ENCODE results near the gene TSPAN3.

TSPAN3 gene

DNA sequence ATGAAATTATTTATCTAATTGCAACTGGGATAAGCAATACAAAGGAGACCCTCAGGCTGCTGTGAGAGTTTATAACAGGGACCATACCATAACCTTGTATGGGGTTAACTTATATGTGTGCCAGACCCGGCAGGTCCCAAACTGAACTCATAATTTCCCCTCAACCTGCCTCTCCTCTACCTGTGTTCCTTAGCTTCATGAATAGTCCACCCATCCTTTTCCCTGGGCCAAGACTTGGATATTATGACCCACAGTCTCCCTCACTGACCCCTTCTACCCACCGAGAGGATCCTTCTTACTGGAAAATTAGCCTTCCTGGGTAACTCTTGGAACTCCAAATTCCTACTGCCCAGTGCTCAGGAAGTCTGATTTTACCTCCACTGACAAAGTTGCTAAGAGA is 3.4 kb upstream of the TSPAN3 start:
- TF ChIP-seq, protein P1, sequence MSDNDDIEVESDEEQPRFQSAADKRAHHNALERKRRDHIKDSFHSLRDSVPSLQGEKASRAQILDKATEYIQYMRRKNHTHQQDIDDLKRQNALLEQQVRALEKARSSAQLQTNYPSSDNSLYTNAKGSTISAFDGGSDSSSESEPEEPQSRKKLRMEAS (IDR thresholded peaks at IDR 0.05) = no peak
- TF ChIP-seq, protein P2, sequence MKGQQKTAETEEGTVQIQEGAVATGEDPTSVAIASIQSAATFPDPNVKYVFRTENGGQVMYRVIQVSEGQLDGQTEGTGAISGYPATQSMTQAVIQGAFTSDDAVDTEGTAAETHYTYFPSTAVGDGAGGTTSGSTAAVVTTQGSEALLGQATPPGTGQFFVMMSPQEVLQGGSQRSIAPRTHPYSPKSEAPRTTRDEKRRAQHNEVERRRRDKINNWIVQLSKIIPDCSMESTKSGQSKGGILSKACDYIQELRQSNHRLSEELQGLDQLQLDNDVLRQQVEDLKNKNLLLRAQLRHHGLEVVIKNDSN (IDR thresholded peaks at IDR 0.05) = no peak
- no peak for TF ChIP-seq RAD21 (IDR thresholded peaks at IDR 0.05; ENCODE audit: low read depth)
- TF ChIP-seq TAF1 (IDR thresholded peaks at IDR 0.05; ENCODE audit: low read depth) = no peak
- no peak for TF ChIP-seq CREB1 (IDR thresholded peaks at IDR 0.05; ENCODE audit: low read depth)
- TF ChIP-seq TCF12 (IDR thresholded peaks at IDR 0.05; ENCODE audit: low read depth) = no peak

DNA sequence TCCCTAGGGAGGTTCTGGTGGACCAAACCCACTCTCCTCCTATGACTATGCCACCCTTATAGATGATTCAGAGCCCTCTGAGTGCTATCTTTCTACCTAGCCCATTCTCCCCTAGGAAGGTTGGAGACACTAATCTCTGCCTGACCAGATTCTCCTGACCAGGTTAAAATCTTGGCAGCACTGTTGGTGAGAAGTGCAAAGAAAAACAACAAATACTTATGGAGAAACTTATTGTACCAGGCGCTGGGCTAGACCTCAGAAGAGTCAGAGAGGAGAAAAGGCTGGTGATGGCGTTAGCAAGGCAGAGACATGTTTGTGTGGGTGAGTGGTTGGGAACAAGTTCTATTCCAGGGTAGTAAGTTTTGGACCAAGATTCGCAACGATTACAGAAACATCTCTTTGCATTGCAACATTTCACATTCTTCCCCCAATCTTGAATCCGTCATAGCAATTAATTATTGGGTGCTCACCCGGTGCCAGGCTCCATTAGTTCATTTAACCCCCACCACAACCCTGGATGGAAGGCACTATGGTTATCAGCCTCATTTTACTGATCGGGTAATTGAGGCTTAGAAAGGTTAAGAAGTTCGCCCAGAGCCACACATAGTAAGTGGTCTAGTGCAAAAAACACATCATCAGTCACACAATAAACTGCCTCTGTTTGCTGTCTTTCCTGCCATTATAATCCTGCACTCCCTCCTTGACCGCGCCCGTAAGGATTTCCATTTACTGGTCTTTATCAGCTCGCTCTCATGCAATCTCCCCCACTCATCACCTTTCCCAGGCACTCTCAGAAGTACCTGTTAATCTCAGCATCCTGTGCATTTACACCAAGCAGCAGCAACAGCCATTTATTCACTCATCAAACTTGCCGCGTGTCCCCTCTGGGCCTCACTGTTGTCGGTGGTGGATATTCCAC is 655 bp upstream of the TSPAN3 start:
- TF ChIP-seq FOXM1 (IDR thresholded peaks at IDR 0.05; ENCODE audit: borderline replicate concordance, low read depth) (no peak), YY1 (IDR thresholded peaks at IDR 0.05; ENCODE audit: low read depth) (no peak), RAD21 (IDR thresholded peaks at IDR 0.05; ENCODE audit: low read depth) (no peak), CEBPB (IDR thresholded peaks at IDR 0.05) (no peak), NFIC (IDR thresholded peaks at IDR 0.05) (no peak), TEAD4 (IDR thresholded peaks at IDR 0.05) (no peak), EP300 (IDR thresholded peaks at IDR 0.05; ENCODE audit: borderline replicate concordance) (no peak), ZBTB7A (IDR thresholded peaks at IDR 0.05; ENCODE audit: low read depth) (no peak), TAF1 (IDR thresholded peaks at IDR 0.05; ENCODE audit: low read depth) (no peak), CREB1 (IDR thresholded peaks at IDR 0.05; ENCODE audit: low read depth) (no peak), EGR1 (IDR thresholded peaks at IDR 0.05) (no peak), TCF12 (IDR thresholded peaks at IDR 0.05; ENCODE audit: low read depth) (no peak)
- TF ChIP-seq, protein P1 (IDR thresholded peaks at IDR 0.05) = no peak
- TF ChIP-seq, protein P2 (IDR thresholded peaks at IDR 0.05) = no peak
- TF ChIP-seq, protein P3, sequence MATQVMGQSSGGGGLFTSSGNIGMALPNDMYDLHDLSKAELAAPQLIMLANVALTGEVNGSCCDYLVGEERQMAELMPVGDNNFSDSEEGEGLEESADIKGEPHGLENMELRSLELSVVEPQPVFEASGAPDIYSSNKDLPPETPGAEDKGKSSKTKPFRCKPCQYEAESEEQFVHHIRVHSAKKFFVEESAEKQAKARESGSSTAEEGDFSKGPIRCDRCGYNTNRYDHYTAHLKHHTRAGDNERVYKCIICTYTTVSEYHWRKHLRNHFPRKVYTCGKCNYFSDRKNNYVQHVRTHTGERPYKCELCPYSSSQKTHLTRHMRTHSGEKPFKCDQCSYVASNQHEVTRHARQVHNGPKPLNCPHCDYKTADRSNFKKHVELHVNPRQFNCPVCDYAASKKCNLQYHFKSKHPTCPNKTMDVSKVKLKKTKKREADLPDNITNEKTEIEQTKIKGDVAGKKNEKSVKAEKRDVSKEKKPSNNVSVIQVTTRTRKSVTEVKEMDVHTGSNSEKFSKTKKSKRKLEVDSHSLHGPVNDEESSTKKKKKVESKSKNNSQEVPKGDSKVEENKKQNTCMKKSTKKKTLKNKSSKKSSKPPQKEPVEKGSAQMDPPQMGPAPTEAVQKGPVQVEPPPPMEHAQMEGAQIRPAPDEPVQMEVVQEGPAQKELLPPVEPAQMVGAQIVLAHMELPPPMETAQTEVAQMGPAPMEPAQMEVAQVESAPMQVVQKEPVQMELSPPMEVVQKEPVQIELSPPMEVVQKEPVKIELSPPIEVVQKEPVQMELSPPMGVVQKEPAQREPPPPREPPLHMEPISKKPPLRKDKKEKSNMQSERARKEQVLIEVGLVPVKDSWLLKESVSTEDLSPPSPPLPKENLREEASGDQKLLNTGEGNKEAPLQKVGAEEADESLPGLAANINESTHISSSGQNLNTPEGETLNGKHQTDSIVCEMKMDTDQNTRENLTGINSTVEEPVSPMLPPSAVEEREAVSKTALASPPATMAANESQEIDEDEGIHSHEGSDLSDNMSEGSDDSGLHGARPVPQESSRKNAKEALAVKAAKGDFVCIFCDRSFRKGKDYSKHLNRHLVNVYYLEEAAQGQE (IDR thresholded peaks at IDR 0.05; ENCODE audit: low read depth) = no peak

DNA sequence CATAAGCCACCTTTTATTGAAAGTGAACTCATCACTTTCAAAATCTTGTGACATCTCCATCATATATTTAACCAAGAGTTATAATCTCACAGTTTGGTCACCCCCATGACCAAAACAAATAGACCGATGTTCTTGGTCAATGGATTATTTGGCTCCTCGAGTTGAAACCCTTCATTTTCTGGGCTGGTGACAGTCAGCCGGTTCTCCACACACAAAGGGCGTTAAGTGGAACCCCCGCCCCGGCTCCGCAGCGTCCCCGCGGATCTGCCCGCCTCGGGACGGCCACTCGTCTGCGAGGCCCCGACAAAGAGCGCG is 772 bp downstream of the TSPAN3 start:
- TF ChIP-seq CEBPB (IDR thresholded peaks at IDR 0.05) (no peak), RAD21 (IDR thresholded peaks at IDR 0.05; ENCODE audit: low read depth) (no peak), ZBTB7A (IDR thresholded peaks at IDR 0.05; ENCODE audit: low read depth) (no peak), TAF1 (IDR thresholded peaks at IDR 0.05; ENCODE audit: low read depth) (0 out of 2 replicates have a peak, but pooled peaks have one; percentile 19), YY1 (IDR thresholded peaks at IDR 0.05; ENCODE audit: low read depth) (no peak), EGR1 (IDR thresholded peaks at IDR 0.05) (no peak)
- TF ChIP-seq, protein P3 (IDR thresholded peaks at IDR 0.05; ENCODE audit: low read depth) = no peak

DNA sequence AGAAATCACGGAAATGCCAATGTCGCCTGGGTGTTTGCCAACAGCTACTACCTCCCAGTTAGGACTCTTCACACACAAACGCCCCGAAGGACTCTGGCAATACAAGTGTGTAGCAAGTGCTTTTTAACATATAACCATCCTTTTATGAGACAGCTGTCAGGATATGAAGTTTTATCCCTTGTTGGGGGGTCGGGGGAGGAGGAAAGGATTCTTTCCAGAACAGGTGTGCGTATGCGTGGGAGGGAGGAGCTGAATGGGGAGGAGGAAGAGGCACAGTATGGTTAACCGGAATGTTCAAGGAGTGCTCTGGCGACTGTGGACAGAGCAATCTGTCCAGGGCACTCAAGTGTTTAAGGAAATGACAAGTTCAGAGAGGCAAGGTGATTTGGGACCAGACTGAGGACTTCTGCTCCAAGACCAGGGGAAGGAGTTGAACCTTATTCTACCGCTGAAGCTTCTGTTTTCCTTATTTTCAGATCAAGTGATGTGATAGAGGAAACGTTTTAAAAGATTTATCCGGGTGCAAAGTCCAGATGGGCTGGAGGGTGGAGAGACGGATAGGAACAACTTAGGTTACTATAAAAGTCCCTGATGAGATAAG is 1.3 kb downstream of the TSPAN3 start:
- TF ChIP-seq FOXM1 (IDR thresholded peaks at IDR 0.05; ENCODE audit: borderline replicate concordance, low read depth) (no peak), CEBPB (IDR thresholded peaks at IDR 0.05) (no peak), TAF1 (IDR thresholded peaks at IDR 0.05; ENCODE audit: low read depth) (no peak)

DNA sequence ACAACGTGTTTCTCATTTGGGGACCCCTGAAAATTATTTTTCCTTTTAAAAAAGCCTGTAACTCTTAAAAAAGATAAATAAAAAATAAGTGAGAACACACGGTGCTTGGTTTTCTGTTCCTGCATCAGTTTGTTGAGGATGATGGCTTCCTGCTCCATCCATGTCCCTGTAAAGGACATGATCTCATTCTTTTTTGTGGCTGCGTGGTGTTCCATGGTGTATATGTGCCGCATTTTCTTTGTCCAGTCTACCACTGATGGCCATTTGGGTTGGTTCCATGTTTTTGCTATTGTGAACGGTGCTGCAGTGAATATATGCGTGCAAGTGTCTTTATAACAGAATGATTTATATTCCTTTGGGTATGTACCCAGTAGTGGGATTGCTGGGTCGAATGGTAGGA is 2.3 kb downstream of the TSPAN3 start:
- no peak for TF ChIP-seq EGR1 (IDR thresholded peaks at IDR 0.05)
- TF ChIP-seq, protein P2 (IDR thresholded peaks at IDR 0.05) = no peak
- no peak for TF ChIP-seq TEAD4 (IDR thresholded peaks at IDR 0.05)
- no peak for TF ChIP-seq EP300 (IDR thresholded peaks at IDR 0.05; ENCODE audit: borderline replicate concordance)
- TF ChIP-seq, protein P1 (IDR thresholded peaks at IDR 0.05) = no peak
- no peak for TF ChIP-seq ZBTB7A (IDR thresholded peaks at IDR 0.05; ENCODE audit: low read depth)
- no peak for TF ChIP-seq YY1 (IDR thresholded peaks at IDR 0.05; ENCODE audit: low read depth)
- TF ChIP-seq TCF12 (IDR thresholded peaks at IDR 0.05; ENCODE audit: low read depth) = no peak
- TF ChIP-seq, protein P3 (IDR thresholded peaks at IDR 0.05; ENCODE audit: low read depth) = no peak
- TF ChIP-seq CREB1 (IDR thresholded peaks at IDR 0.05; ENCODE audit: low read depth) = no peak
- no peak for TF ChIP-seq RAD21 (IDR thresholded peaks at IDR 0.05; ENCODE audit: low read depth)
- no peak for TF ChIP-seq TAF1 (IDR thresholded peaks at IDR 0.05; ENCODE audit: low read depth)
- no peak for TF ChIP-seq NFIC (IDR thresholded peaks at IDR 0.05)
- no peak for TF ChIP-seq CEBPB (IDR thresholded peaks at IDR 0.05)
- no peak for TF ChIP-seq FOXM1 (IDR thresholded peaks at IDR 0.05; ENCODE audit: borderline replicate concordance, low read depth)
